Thoracic aorta (tissue), 2 donors: ENCODE measurements around the gene OVCA2. TPM values are rescaled to one million over a fixed set of nuclear protein-coding genes. Genes with fewer than 3 reads are reported as not detected.
A peak's percentile ranks its signal among the peaks of the same experiment; 100 is the strongest.

Experiments used
- ATAC-seq: fragments of 150-250 bp; one replicate; pipeline ENCODE4 v1.8.0; 2017; ENCODE audit warnings: low read depth; ENCODE audit not compliant: insufficient number of reproducible peaks, low FRiP score
- DNase-seq: peaks from one replicate; pipeline ENCODE4 v3.0.0-alpha.2; 2020; ENCODE audit warnings: low spot score
- H3K27ac ChIP-seq, 2 donors: fragments of 200-600 bp; sonication (generic); 1 replicate in 1 of 2; 2 replicates in 1 of 2; pipeline ENCODE4 v1.5.1; 2016; ENCODE audit warnings: mild to moderate bottlenecking in 2 of 2, moderate library complexity in 2 of 2
- H3K27me3 ChIP-seq: fragments of 200-600 bp; sonication (generic); replicated peaks from 2 replicates; pipeline ENCODE4 v1.6.0; 2016; ENCODE audit warnings: mild to moderate bottlenecking; ENCODE audit not compliant: insufficient read depth
- H3K36me3 ChIP-seq: fragments of 200-600 bp; sonication (generic); one replicate; pipeline ENCODE4 v1.5.1; 2016
- H3K4me1 ChIP-seq, 2 donors: fragments of 200-600 bp; sonication (generic); 1 replicate in 1 of 2; 2 replicates in 1 of 2; pipeline versions ENCODE4 v1.5.1 to v1.6.0; 2016; ENCODE audit warnings: low read depth in 2 of 2, mild to moderate bottlenecking in 1 of 2; ENCODE audit not compliant: control insufficient read depth in 1 of 2
- H3K4me3 ChIP-seq: fragments of 200-600 bp; sonication (generic); 2 replicates; pipeline ENCODE4 v1.5.1; 2016; ENCODE audit warnings: mild to moderate bottlenecking
- H3K9me3 ChIP-seq: fragments of 200-600 bp; sonication (generic); 2 replicates; pipeline ENCODE4 v1.5.1; 2016
- CTCF ChIP-seq: fragments of 200-600 bp; sonication (generic); IDR thresholded peaks from one replicate; pipeline ENCODE4 v1.5.1; 2019; ENCODE audit warnings: antibody characterized with exemption
- total RNA-seq, 2 donors: library from RNA; depleted of rRNA; stranded (reverse); fragments of >200 nt; gene quantifications; one replicate each; pipeline versions ENCODE4 v1.1.0 to v1.2.3, GENCODE V29; 2016

The OVCA2 gene
- total RNA-seq, 2 donors from 2014 or later: 44.1 to 46.6 TPM

- H3K27me3 ChIP-seq: no peaks in the 10 kb centered on the region
- no peak overlapping the region for H3K4me3 ChIP-seq
- no peak overlapping the region for H3K27ac ChIP-seq
- no peaks in the 10 kb centered on the region for H3K36me3 ChIP-seq
- TF ChIP-seq CTCF: no peak
- H3K9me3 ChIP-seq: no peaks in the 10 kb centered on the region
- DNase-seq (no peak), ATAC-seq (no peak)
- peaks cover 3 to 35% of the 10 kb centered on the region in 2 donors for H3K4me1 ChIP-seq
Measured at GRCh38 chr17:2022647-2023240, 19.1 kb upstream of the OVCA2 start.

GRCh38 chr17:2023256-2023655 lies 18.6 kb upstream of the OVCA2 start:
- ATAC-seq (no peak), DNase-seq (no peak)
- Histone ChIP-seq H3K36me3 (no peaks in the 10 kb centered on the region), H3K9me3 (no peaks in the 10 kb centered on the region), H3K4me1 (peaks cover 3 to 40% of the 10 kb centered on the region in 2 donors), H3K27me3 (no peaks in the 10 kb centered on the region), H3K4me3 (no peak overlapping the region), H3K27ac (no peak overlapping the region)
- no peak for TF ChIP-seq CTCF

- Histone ChIP-seq H3K27ac (no peak overlapping the region), H3K4me1 (peaks cover 3 to 42% of the 10 kb centered on the region in 2 donors), H3K27me3 (no peaks in the 10 kb centered on the region), H3K36me3 (no peaks in the 10 kb centered on the region), H3K4me3 (peak overlapping the region; percentile 77), H3K9me3 (no peaks in the 10 kb centered on the region)
- peak; percentile 29 for TF ChIP-seq CTCF
- DNase-seq (no peak), ATAC-seq (no peak)
Measured at GRCh38 chr17:2023692-2024571, 17.9 kb upstream of the OVCA2 start.

- no peak for DNase-seq
- H3K36me3 ChIP-seq: no peaks in the 10 kb centered on the region
- H3K4me3 ChIP-seq: peak overlapping the region; percentile 77
- H3K27me3 ChIP-seq: no peaks in the 10 kb centered on the region
- no peak overlapping the region for H3K27ac ChIP-seq
- peaks cover 3 to 45% of the 10 kb centered on the region in 2 donors for H3K4me1 ChIP-seq
- H3K9me3 ChIP-seq: no peaks in the 10 kb centered on the region
- ATAC-seq: no peak
- TF ChIP-seq CTCF: peak; percentile 0
Measured at GRCh38 chr17:2024572-2025219, 17.1 kb upstream of the OVCA2 start.

GRCh38 chr17:2025220-2025621 lies 16.6 kb upstream of the OVCA2 start, which contains the start of gene RTN4RL1:
TSS of gene RTN4RL1 (minus strand) at chr17:2025334. CDS start at chr17:2024865, 469 bp downstream.
- no peaks in the 10 kb centered on the region for H3K27me3 ChIP-seq
- TF ChIP-seq CTCF: no peak
- no peaks in the 10 kb centered on the region for H3K9me3 ChIP-seq
- H3K4me3 ChIP-seq: peak within 1 kb of the TSS; percentile 77
- ATAC-seq (no peak), DNase-seq (no peak)
- H3K4me1 ChIP-seq: peaks cover 3 to 46% of the 10 kb centered on the region in 2 donors
- no peak within 1 kb of the TSS for H3K27ac ChIP-seq
- H3K36me3 ChIP-seq: no peaks in the 10 kb centered on the region
